ENCODE measurements around the gene SNCB.

- TF ChIP-seq EZH2 (optimal IDR thresholded peaks at IDR 0.05; ENCODE audit: low read depth, low read length) = no peak
- TF ChIP-seq, protein P1, sequence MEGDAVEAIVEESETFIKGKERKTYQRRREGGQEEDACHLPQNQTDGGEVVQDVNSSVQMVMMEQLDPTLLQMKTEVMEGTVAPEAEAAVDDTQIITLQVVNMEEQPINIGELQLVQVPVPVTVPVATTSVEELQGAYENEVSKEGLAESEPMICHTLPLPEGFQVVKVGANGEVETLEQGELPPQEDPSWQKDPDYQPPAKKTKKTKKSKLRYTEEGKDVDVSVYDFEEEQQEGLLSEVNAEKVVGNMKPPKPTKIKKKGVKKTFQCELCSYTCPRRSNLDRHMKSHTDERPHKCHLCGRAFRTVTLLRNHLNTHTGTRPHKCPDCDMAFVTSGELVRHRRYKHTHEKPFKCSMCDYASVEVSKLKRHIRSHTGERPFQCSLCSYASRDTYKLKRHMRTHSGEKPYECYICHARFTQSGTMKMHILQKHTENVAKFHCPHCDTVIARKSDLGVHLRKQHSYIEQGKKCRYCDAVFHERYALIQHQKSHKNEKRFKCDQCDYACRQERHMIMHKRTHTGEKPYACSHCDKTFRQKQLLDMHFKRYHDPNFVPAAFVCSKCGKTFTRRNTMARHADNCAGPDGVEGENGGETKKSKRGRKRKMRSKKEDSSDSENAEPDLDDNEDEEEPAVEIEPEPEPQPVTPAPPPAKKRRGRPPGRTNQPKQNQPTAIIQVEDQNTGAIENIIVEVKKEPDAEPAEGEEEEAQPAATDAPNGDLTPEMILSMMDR (IDR thresholded peaks at IDR 0.05; ENCODE audit: low read length) = no peak
- TF ChIP-seq EZH2phosphoT487 (IDR thresholded peaks at IDR 0.05; ENCODE audit: low read length) = no peak
These were observed 34.1 kb upstream of the SNCB start for GRCh38 chr5:176664479-176664878.

Data from MM.1S (cell line).